ENCODE results near the gene RNASEH2B.

GRCh38 chr13:50866817-50867636, 42.6 kb upstream of the RNASEH2B start:
- TF ChIP-seq CTCF (IDR thresholded peaks at IDR 0.05) (no peak), POLR2AphosphoS5 (IDR thresholded peaks at IDR 0.05) (no peak)

Data from breast epithelium (tissue), 3 donors.